T-helper 22 cell (primary cell): Measurements from ENCODE around the gene EYS.

ENCODE experiments used
- DNase-seq: peaks from one replicate; pipeline ENCODE4 v3.0.0-alpha.2; 2020; ENCODE audit warnings: low read depth

Gene EYS

DNA sequence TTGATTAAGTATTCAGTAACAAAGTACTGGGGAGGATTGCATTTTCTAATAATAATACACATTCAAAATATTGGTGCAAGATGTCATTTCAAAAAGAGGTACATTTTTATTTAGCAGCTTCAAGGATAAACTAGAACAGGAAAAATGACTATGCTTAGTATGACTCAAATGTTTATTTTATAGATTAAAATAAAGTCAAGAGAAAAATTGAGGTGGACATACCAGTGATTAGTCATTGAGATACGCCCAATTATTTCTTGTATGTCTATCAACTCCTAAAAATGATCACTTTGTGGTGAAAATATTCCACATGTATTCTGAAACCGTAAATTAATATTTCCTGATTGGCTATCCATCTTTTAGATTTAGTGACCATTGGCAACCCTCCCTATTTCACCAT is 1974.7 kb downstream of the EYS start:
- no peak for DNase-seq

DNA sequence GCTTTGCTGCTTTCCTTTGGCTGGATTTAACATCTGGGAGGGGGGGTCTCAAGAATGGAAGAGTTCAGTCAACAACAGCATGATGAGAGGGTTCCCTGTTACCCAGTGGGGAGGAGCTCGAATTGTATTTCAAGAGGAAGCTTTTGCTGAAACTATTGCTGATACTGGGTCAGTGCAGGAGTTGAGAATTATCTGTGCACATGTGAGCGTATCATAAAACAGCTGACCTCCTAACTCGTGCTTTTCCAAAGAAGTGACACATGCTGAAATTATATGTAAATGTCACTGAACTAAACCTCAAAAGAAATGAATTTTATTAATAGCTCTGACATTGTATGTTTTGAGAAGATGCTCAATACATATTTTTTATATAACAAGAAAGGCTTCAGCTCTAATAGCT is 1975.1 kb downstream of the EYS start:
- no peak for DNase-seq

- DNase-seq, result no peak
Observed at GRCh38 chr6:63730311-63730710, 1976.7 kb downstream of the EYS start.

DNA sequence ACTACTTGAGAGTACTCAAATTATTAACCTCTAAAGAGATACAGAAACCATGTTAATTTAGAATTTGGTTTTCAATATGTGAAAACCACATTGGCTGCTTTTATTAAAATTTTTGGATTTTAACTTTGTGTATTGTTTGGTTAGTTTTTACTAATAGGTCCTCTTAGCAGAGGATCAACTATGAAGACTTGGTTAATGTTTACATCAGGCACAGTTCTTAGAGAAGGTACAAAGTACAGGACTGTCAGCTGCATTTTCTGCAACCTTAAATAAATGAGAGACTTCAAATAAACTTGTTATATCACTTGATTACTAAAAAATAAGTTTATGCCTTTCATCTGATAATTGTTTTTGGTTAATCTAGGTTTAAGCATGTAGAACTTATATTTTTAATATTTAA is 1982.3 kb downstream of the EYS start:
- no peak for DNase-seq

DNA sequence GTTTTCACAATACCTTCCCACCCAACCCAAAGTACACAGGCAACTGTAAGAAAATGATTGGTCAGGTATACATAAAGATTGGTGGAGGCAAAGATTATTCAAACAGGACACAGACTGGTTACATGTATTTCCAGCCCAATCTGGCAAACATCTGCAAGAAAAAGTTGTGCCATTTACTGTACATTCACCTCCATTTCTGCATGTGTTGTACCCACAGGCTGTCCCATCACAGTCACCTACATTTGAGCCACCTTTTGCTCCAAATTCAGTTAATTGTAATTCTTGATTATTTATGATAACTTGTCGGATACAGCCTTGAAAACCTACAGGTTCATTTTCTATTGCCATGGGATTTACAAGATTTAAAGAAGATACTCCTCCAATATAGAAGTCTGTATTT is 1985.8 kb downstream of the EYS start:
- no peak for DNase-seq

DNA sequence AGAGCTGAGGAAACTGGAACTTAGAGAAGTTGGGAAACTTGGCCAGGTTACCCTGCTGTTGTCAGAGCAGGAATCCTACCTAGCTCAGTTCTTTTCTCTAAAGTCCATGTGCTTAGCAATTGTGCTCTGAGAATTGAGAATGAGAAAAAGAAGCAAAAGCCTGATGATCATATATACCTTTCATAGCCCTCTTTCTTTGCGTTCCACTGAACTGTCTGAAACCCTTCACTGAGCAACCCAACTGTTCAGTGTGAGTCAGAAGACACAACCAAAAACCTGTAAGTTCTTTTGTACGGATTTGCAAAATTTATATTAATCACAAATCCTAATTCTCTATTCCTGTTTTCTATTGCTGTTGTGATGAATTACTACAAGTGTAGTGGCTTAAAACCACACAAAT is 1990.9 kb downstream of the EYS start:
- no peak for DNase-seq

DNA sequence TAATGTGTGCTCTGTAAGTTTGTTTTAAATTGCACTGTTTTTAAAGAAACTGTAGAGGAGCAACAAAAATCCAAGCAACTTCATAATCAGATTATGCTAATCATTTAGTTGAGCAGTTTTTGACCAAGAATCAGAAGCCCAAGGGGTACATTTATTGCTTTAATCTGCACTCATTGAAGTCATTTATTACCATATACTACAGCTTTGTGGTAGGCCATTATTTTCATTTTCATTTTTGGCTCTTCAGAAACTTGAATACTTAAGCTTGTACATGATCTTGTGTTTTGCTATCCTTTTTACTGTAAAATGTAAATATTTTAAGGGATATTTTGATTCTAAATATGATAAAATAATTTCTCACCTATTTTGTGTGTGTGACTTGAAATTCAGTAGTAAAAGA is 1992.9 kb downstream of the EYS start:
- DNase-seq, result no peak

- DNase-seq, result no peak
Observed at GRCh38 chr6:63713332-63713731, 1993.7 kb downstream of the EYS start.

DNA sequence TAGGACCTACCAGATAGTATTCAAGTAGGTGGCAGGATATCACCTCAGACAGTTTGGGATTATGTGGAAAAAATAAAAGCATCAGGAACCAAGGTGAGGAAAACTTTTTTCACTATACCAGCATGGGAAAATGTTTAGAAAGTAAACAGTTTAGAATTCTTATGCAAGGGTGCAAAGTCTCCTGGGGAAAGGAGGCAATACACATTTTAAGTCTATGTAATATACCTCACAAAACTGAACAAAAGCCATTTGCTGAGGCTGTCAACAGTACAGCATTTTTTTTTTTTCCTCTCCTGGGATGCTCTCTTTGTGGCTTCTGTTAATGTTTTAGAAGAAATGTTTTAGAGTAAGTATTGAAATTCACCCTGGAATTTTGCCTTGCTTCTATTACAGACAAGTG is 1997.9 kb downstream of the EYS start:
- no peak for DNase-seq

- DNase-seq, result no peak
Observed at GRCh38 chr6:63708631-63709030, 1998.4 kb downstream of the EYS start.

GRCh38 chr6:63706630-63707029 is 2000.4 kb downstream of the EYS start:
- DNase-seq, result no peak

DNA sequence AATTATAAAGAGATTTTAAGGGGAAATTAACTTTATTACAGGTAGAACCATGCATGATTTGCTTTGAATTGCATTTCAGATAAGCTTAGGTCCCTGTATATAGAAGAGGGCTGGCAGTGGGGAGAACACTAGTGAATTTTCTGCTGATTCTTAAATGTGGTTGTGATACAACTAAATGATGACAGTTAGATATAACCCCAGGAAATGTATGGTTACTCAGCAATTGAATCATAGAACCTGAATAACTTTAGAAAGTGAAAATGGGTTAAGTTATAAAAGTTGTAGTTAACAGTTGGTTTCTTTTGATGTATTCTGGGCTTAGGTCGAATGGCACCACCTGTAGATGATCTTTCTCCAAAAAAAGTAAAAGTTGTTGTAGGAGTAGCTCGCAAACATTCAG is 2001.3 kb downstream of the EYS start:
- no peak for DNase-seq

DNA sequence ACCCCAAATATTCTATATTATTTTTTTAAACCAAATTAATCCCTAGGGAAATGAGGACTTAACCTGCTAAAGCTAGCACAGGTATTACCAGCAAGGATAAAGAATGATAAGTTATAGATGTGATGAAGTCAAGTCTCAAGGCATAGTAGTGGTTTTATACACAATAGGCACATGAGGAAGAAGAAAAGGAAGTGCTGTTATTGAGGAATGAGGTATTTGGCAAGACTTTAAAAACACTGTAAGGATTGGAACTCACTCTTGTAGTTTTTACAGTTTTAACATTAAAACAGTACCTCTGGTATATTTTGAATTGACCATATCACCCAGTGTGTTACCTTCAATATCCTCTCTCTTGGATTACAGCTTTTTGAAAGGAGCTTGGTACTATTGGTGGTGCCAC is 2016.8 kb downstream of the EYS start:
- DNase-seq, result no peak

DNA sequence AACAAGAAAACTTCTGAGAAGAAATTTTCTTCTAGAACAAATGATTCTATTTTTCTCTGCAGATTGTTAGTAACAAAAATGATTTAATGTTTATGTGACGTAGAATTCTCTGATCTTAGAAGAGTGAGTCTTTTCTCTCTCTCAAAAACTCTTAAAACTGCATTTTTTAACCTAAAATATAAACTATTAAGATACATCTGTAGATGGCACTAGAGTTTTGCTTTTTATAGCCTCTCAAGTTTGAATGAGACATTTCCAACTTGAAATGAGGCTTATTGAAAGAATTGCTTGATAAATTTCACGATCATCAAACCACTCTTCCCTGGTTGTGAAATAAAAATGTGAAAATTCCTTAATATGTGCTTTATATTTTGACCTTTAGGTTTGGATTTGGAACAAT is 2017.6 kb downstream of the EYS start:
- DNase-seq, result no peak

- DNase-seq, result no peak
Observed at GRCh38 chr6:63685446-63686379, 2021.3 kb downstream of the EYS start.

GRCh38 chr6:63683071-63683603 is 2023.9 kb downstream of the EYS start:
- DNase-seq, result no peak

- no peak for DNase-seq
Observed at GRCh38 chr6:63677282-63677681, 2029.7 kb downstream of the EYS start.

DNA sequence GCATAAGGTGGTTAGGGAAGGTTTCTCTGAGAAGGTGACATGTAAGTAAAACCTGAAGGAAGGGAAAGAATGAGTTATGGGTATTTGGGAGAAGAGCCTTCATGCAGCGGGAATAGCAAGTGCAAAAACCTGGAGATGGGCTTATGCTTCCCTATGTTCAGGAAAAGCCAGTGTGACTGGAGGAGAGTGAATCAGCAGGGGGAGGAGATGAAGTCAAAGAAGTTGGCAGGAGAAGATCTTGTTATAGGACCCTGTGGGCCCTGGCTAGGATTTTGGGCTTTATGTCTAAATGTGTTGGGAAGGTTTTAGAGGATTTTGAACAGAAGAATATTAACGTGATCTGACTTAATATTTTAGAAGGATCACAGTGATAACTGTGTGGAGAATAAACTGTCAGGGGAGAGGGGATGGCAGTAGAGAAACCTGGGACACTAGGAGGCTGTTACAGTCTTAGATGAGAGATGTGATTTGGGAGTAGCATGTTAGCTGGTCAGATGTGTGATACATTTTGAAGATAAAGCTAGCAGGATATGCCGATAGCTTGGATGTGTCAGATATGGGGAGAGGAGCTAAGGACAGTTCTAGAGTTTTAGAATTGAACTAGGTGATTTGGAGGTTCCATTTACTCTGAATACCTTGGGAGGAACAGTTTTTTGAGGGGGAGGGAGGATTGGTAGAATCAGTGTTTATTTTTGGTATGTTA is 2030.5 kb downstream of the EYS start:
- DNase-seq, result no peak

- DNase-seq, result no peak
Observed at GRCh38 chr6:63675138-63675537, 2031.9 kb downstream of the EYS start.

- no peak for DNase-seq
Observed at GRCh38 chr6:63674635-63675034, 2032.4 kb downstream of the EYS start.

DNA sequence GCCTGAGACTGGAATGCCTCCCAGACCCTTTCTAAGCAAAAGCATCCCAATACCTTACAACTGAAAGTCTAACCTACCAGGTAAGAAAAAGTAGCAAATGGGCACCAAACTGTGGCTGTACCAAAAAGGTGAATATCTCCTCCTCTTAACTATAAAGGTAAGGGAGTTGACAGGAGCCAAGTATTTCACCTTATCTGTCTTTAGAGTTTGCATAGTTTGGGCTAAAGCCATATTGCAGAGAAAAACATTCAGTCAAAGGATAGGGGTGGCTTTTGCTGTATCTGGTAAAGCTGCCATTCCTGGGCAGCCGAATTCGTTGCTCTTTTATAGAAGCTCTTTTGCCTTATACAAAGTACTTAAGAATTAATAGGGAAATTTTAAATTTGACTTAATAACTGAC is 2033.3 kb downstream of the EYS start:
- DNase-seq, result no peak

DNA sequence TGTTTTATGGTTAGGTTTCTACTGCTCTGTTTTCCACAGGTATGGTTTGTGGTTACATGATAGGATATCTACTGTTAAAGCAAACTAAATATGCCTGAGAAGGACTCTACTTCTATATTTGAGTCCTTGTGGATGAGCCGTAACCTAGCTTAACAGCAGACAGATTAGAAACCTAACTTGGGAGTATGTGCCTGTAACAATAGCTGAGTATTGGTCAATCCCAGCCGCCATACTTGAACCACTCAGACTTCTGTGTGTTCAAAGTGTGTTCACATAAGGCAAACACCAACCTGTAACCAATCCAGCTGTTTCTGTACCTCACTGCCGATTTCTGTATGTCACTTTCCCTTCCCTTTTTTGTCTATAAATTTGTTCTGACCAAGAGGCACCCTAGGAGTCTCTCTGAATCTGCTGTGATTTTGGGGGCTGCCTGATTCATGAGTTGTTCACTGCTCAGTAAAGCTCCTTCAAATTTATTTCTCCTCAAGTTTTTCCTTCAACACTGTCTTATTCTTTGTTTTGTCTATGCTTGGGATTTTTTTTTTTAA is 2034.4 kb downstream of the EYS start:
- DNase-seq, result no peak
